Astrocyte (in vitro differentiated cells and primary cell): ENCODE measurements around the gene CTDP1.
"Not testable (repeated sequence)": the region's sequence is repeated elsewhere in the genome, so short reads cannot be mapped to it uniquely, and the experiment has no call there.

Experiments used
- CTCF ChIP-seq: IDR thresholded peaks from 2 replicates; pipeline ENCODE4 v1.5.1; 2011; ENCODE audit warnings: low read depth, mild to moderate bottlenecking, inconsistent platforms, low read length, moderate library complexity; ENCODE audit not compliant: insufficient read depth
- EZH2 ChIP-seq: IDR thresholded peaks from 2 replicates; pipeline ENCODE4 v1.6.1; 2012; ENCODE audit warnings: mild to moderate bottlenecking, low read length, inconsistent platforms; ENCODE audit not compliant: insufficient read depth

GRCh38 chr18:79719478-79720358 is 40.1 kb downstream of the CTDP1 start:
- TF ChIP-seq CTCF, EZH2: not testable (repeated sequence)
